K562 (cell line): ENCODE data around the gene ZNF615. TPM values are rescaled to one million over a fixed set of nuclear protein-coding genes. Genes with fewer than 3 reads are reported as not detected.
A peak's percentile ranks its signal among the peaks of the same experiment; 100 is the strongest.

Source experiments
- ERF ChIP-seq: fragments of 450-650 bp; formaldehyde crosslinking; IDR thresholded peaks from 2 replicates; pipeline ENCODE4 v1.4.0; 2020; ENCODE audit warnings: mild to moderate bottlenecking, mixed read lengths
- HMGXB4 ChIP-seq: sonication (generic); formaldehyde crosslinking; IDR thresholded peaks from 2 replicates; pipeline ENCODE4 v1.8.1; 2023; ENCODE audit warnings: mild to moderate bottlenecking, missing genetic modification reagents
- L3MBTL2 ChIP-seq: fragments of 450-650 bp; IDR thresholded peaks from 2 replicates; pipeline ENCODE4 v1.6.1; 2016; ENCODE audit warnings: mild to moderate bottlenecking, moderate library complexity
- MAX ChIP-seq: sonication (generic); formaldehyde crosslinking; IDR thresholded peaks from 2 replicates; pipeline ENCODE4 v1.9.0; 2022; ENCODE audit warnings: mild to moderate bottlenecking, missing genetic modification reagents
- MIER1 ChIP-seq: fragments of 450-650 bp; IDR thresholded peaks from 2 replicates; pipeline ENCODE4 v1.6.1; 2016; ENCODE audit warnings: antibody characterized with exemption, mild to moderate bottlenecking, low read depth
- RBBP5 ChIP-seq: fragments of 200-600 bp; sonication (generic); IDR thresholded peaks from 2 replicates; pipeline ENCODE4 v1.6.1; 2012; ENCODE audit warnings: borderline replicate concordance, mild to moderate bottlenecking, low read length, control low read depth, inconsistent platforms; ENCODE audit not compliant: insufficient read depth, poor library complexity, severe bottlenecking
- RBM15 ChIP-seq: fragments of 200-400 bp; formaldehyde crosslinking; IDR thresholded peaks from 2 replicates; pipeline ENCODE4 v1.6.1; 2018; ENCODE audit warnings: mild to moderate bottlenecking, low read length, moderate library complexity; ENCODE audit not compliant: insufficient read depth
- UBTF ChIP-seq, 2 experiments: IDR thresholded peaks; 2 replicates each; pipeline ENCODE4 v1.6.1; 2012; ENCODE audit warnings: improper control_type of control experiment in 2 of 2, low read depth in 2 of 2, low read length in 2 of 2, borderline replicate concordance in 1 of 2
- ZBTB1 ChIP-seq: sonication (generic); formaldehyde crosslinking; IDR thresholded peaks from 2 replicates; pipeline ENCODE4 v1.8.1; 2023; ENCODE audit warnings: missing genetic modification reagents, low read depth, mild to moderate bottlenecking, borderline replicate concordance
- ZFP91 ChIP-seq: sonication (generic); formaldehyde crosslinking; IDR thresholded peaks from 2 replicates; pipeline ENCODE4 v1.8.0; 2022; ENCODE audit warnings: mild to moderate bottlenecking, missing genetic modification reagents
- ZKSCAN8 ChIP-seq: fragments of 200-800 bp; sonication (Bioruptor generic); IDR thresholded peaks from 2 replicates; pipeline ENCODE4 v1.6.1; 2016; ENCODE audit warnings: missing genetic modification characterization, missing compliant biosample characterization
- ZNF384 ChIP-seq: IDR thresholded peaks from 2 replicates; pipeline ENCODE4 v1.6.1; 2012; ENCODE audit warnings: low read depth, low read length, improper control_type of control experiment
- ZNF75A ChIP-seq: fragments of 450-650 bp; formaldehyde crosslinking; IDR thresholded peaks from 2 replicates; pipeline ENCODE4 v1.4.0; 2020; ENCODE audit warnings: mild to moderate bottlenecking
- polyA plus RNA-seq, 8 experiments: library from polyadenylated mRNA; depleted of rRNA in 4 of 8; stranded (reverse) in 5 of 8; unstranded in 3 of 8; fragments of >200 nt; fragmentation: Nextera tagmentation in 2 of 8; fragmentation: Illumina TruSeq in 1 of 8; extraction: Ambion mirVana in 2 of 8; extraction: Trizol in 1 of 8; gene quantifications; 2 replicates each; pipeline versions ENCODE4 v1.2.1 to v1.2.3, GENCODE V29; 2011 to 2014; ENCODE audit warnings: inconsistent platforms in 1 of 8, missing spikeins in 1 of 8
- total RNA-seq, 7 experiments: library from RNA; depleted of rRNA in 6 of 7; stranded (reverse); fragments of >200 nt in 6 of 7; fragmentation: Illumina TruSeq in 2 of 7; extraction: Trizol in 2 of 7; gene quantifications; 2 replicates each; pipeline versions ENCODE4 v1.2.1 to v1.2.3, GENCODE V29; 2011 to 2021; ENCODE audit warnings: low replicate concordance in 1 of 7
- TF ChIP-seq, protein P1 (sequence below): sonication (generic); IDR thresholded peaks from 2 replicates; pipeline ENCODE4 v1.6.1; 2016

Gene ZNF615
- total and polyA plus RNA-seq, 9 of the 15 experiments (the other 6 are each of a cell fraction or from before 2014, with no cell fraction given) = 1.2 to 4.4 (median 2.7) TPM

DNA sequence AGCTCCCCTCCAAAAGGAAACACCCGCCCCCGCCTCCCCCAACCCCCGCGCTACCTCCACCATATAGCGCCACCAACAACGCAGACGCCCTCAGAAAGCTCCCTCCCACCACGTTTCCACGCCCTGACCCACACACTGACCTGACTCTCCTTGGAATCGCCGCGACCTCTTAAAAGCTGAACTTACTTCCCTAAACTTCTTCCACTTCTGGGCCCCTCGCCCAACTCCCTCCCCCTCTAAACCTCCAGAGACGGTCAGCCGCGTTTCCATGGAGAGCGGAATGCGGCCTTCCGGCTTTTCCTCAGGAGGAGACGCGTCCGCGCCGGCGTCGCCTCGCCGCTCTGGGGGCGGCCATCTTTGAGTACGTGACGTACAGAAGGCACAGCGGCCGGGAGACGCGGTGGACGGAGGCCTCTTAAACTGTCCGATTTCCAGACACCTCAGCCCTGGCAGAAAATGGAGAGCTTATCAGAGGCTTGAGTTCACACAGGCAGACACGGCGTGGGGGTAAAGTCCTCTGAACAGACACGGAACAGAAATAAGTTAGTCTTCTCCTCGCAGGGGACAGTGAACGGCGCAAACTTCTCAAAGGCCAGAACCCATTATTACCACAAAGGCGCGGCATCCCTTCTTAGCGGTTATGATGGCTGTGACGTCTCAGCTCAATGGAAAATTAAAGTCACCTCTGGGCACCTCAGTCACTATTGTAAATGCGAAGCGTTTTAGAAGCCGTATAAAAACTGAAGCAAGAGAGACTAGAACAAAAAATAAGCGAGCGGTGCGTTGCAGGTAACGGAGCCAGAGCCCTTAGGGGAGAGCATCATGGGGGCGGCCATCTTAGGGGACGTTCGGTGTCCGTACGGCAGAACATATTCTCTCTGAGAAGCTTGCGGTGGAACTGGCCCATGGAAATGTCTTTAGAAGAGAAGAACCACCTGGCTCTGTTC, 40.8 kb upstream of the ZNF615 start, which contains the start of gene ZNF432 (continued):
- peak; percentile 36 for TF ChIP-seq RBBP5
- TF ChIP-seq ZNF384 = no peak
- peak; percentile 60; the same call in 1 of the 2 replicates for TF ChIP-seq ERF (CRISPR knock-in tag)
- TF ChIP-seq RBM15 = no peak
- no peak for TF ChIP-seq HMGXB4 (CRISPR knock-in tag)
- peak; percentile 31; the same call in 1 of the 2 replicates for TF ChIP-seq MAX
- 0 out of 2 replicates have a peak, but pooled peaks have one; percentile 6 for TF ChIP-seq ZNF75A (CRISPR knock-in tag)
- no peak for TF ChIP-seq UBTF (IDR thresholded peaks at IDR 0.05; ENCODE audit: borderline replicate concordance in 1 of 2, low read depth in 2 of 2, low read length in 2 of 2)
- TF ChIP-seq ZFP91 (CRISPR knock-in tag) = no peak
- TF ChIP-seq, protein P1, sequence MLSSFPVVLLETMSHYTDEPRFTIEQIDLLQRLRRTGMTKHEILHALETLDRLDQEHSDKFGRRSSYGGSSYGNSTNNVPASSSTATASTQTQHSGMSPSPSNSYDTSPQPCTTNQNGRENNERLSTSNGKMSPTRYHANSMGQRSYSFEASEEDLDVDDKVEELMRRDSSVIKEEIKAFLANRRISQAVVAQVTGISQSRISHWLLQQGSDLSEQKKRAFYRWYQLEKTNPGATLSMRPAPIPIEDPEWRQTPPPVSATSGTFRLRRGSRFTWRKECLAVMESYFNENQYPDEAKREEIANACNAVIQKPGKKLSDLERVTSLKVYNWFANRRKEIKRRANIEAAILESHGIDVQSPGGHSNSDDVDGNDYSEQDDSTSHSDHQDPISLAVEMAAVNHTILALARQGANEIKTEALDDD = no peak
- no peak for TF ChIP-seq ZBTB1 (CRISPR knock-in tag)
- no peak; the same call in 1 of the 2 replicates for TF ChIP-seq MIER1
- TF ChIP-seq ZKSCAN8 = no peak
- TF ChIP-seq L3MBTL2 = peak; percentile 62; the same call in 1 of the 2 replicates
